Measurements from ENCODE around the gene VPS13D.

- TF ChIP-seq, protein P1, sequence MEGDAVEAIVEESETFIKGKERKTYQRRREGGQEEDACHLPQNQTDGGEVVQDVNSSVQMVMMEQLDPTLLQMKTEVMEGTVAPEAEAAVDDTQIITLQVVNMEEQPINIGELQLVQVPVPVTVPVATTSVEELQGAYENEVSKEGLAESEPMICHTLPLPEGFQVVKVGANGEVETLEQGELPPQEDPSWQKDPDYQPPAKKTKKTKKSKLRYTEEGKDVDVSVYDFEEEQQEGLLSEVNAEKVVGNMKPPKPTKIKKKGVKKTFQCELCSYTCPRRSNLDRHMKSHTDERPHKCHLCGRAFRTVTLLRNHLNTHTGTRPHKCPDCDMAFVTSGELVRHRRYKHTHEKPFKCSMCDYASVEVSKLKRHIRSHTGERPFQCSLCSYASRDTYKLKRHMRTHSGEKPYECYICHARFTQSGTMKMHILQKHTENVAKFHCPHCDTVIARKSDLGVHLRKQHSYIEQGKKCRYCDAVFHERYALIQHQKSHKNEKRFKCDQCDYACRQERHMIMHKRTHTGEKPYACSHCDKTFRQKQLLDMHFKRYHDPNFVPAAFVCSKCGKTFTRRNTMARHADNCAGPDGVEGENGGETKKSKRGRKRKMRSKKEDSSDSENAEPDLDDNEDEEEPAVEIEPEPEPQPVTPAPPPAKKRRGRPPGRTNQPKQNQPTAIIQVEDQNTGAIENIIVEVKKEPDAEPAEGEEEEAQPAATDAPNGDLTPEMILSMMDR (IDR thresholded peaks at IDR 0.05): no peak
- TF ChIP-seq POLR2A (IDR thresholded peaks at IDR 0.05) (no peak), EP300 (IDR thresholded peaks at IDR 0.05) (no peak)
Observed at GRCh38 chr1:12531179-12531499, 301.3 kb downstream of the VPS13D start.

Measured in ovary (tissue), 3 donors.